H9 (cell line): ENCODE measurements around the gene DPH3. TPM values are rescaled to one million over a fixed set of nuclear protein-coding genes. Genes with fewer than 3 reads are reported as not detected.

ENCODE experiments used
- DNase-seq: peaks from one replicate; pipeline ENCODE4 v3.0.0-alpha.2; 2017
- H2AFZ ChIP-seq: one replicate; pipeline ENCODE4 v1.6.1; 2013; ENCODE audit warnings: mild to moderate bottlenecking, low read length, control low read depth, moderate library complexity
- H2AK5ac ChIP-seq: 2 replicates; pipeline ENCODE4 v1.6.1; 2013; ENCODE audit warnings: low read length, control low read depth, mixed read lengths; ENCODE audit not compliant: insufficient read length
- H2BK120ac ChIP-seq: one replicate; pipeline ENCODE4 v1.6.1; 2013; ENCODE audit warnings: low read depth, mild to moderate bottlenecking, low read length, control low read depth, inconsistent platforms; ENCODE audit not compliant: poor library complexity, severe bottlenecking
- H2BK12ac ChIP-seq: 2 replicates; pipeline ENCODE4 v1.6.1; 2013; ENCODE audit warnings: low read length, control low read depth, mixed read lengths, low read depth; ENCODE audit not compliant: insufficient read length
- H2BK15ac ChIP-seq: 2 replicates; pipeline ENCODE4 v1.6.1; 2013; ENCODE audit warnings: low read depth, low read length, control low read depth
- H2BK20ac ChIP-seq: one replicate; pipeline ENCODE4 v1.6.1; 2013; ENCODE audit warnings: low read depth, mild to moderate bottlenecking, low read length, control low read depth, inconsistent platforms; ENCODE audit not compliant: poor library complexity, severe bottlenecking
- H2BK5ac ChIP-seq: 2 replicates; pipeline ENCODE4 v1.6.1; 2013; ENCODE audit warnings: low read length, control low read depth, mixed read lengths; ENCODE audit not compliant: insufficient read length
- H3K14ac ChIP-seq: 2 replicates; pipeline ENCODE4 v1.6.1; 2013; ENCODE audit warnings: low read length, control low read depth; ENCODE audit not compliant: insufficient read depth
- H3K18ac ChIP-seq: 2 replicates; pipeline ENCODE4 v1.6.1; 2013; ENCODE audit warnings: low read depth, mild to moderate bottlenecking, mixed read lengths, low read length, control low read depth; ENCODE audit not compliant: insufficient read length
- H3K23ac ChIP-seq: 2 replicates; pipeline ENCODE4 v1.6.1; 2013; ENCODE audit warnings: low read length, control low read depth, mixed read lengths, low read depth; ENCODE audit not compliant: insufficient read length
- H3K23me2 ChIP-seq: 2 replicates; pipeline ENCODE4 v1.6.1; 2013; ENCODE audit warnings: low read depth, mild to moderate bottlenecking, mixed read lengths, low read length, control low read depth; ENCODE audit not compliant: insufficient read length, poor library complexity, severe bottlenecking
- H3K27ac ChIP-seq: 2 replicates; pipeline ENCODE4 v1.5.1; 2013; ENCODE audit warnings: low read length, control low read depth, mixed read lengths, low read depth; ENCODE audit not compliant: insufficient read length
- H3K27me3 ChIP-seq: 2 replicates; pipeline ENCODE4 v1.6.1; 2013; ENCODE audit warnings: low read length, control low read depth, inconsistent platforms; ENCODE audit not compliant: insufficient read depth
- H3K4ac ChIP-seq: 2 replicates; pipeline ENCODE4 v1.6.1; 2013; ENCODE audit warnings: low read depth, mild to moderate bottlenecking, control low read depth, inconsistent platforms, low read length, moderate library complexity
- H3K4me1 ChIP-seq: 2 replicates; pipeline ENCODE4 v1.6.1; 2013; ENCODE audit warnings: low read length, control low read depth, inconsistent platforms; ENCODE audit not compliant: insufficient read depth
- H3K4me2 ChIP-seq: 2 replicates; pipeline ENCODE4 v1.6.1; 2013; ENCODE audit warnings: low read length, control low read depth, mixed read lengths; ENCODE audit not compliant: insufficient read length, insufficient read depth
- H3K56ac ChIP-seq: 2 replicates; pipeline ENCODE4 v1.6.1; 2013; ENCODE audit warnings: low read depth, mild to moderate bottlenecking, mixed read lengths, low read length, control low read depth; ENCODE audit not compliant: insufficient read length
- H3K79me1 ChIP-seq: 2 replicates; pipeline ENCODE4 v1.6.1; 2013; ENCODE audit warnings: low read depth, mild to moderate bottlenecking, moderate library complexity, low read length, control low read depth, inconsistent platforms; ENCODE audit not compliant: insufficient read depth, poor library complexity, severe bottlenecking
- H3K79me2 ChIP-seq: 2 replicates; pipeline ENCODE4 v1.6.1; 2013; ENCODE audit warnings: low read length, control low read depth, inconsistent platforms; ENCODE audit not compliant: insufficient read depth
- H3K9ac ChIP-seq: 2 replicates; pipeline ENCODE4 v1.6.1; 2013; ENCODE audit warnings: low read length, control low read depth, mixed read lengths; ENCODE audit not compliant: insufficient read length; ENCODE audit errors: extremely low read depth
- H3K9me3 ChIP-seq: one replicate; pipeline ENCODE4 v1.6.1; 2013; ENCODE audit warnings: low read depth, low read length, inconsistent platforms; ENCODE audit not compliant: control insufficient read depth
- H3T11ph ChIP-seq: one replicate; pipeline ENCODE4 v1.6.1; 2013; ENCODE audit warnings: mild to moderate bottlenecking, low read length, control low read depth, inconsistent platforms
- H4K20me1 ChIP-seq: one replicate; pipeline ENCODE4 v1.6.1; 2013; ENCODE audit not compliant: control insufficient read depth, insufficient read length, insufficient read depth
- H4K5ac ChIP-seq: 2 replicates; pipeline ENCODE4 v1.6.1; 2013; ENCODE audit warnings: low read depth, mild to moderate bottlenecking, mixed read lengths, low read length, control low read depth; ENCODE audit not compliant: insufficient read length
- H4K8ac ChIP-seq: replicated peaks from 2 replicates; pipeline ENCODE4 v1.6.1; 2013; ENCODE audit warnings: low read length, control low read depth, mixed read lengths, low read depth; ENCODE audit not compliant: insufficient read length
- H4K91ac ChIP-seq: 2 replicates; pipeline ENCODE4 v1.6.1; 2013; ENCODE audit warnings: low read depth, mild to moderate bottlenecking, moderate library complexity, mixed read lengths, low read length, control low read depth; ENCODE audit not compliant: insufficient read length
- H3K27ac Mint-ChIP-seq, 3 experiments: 2 replicates in 2 of 3; 3 replicates in 1 of 3; pipeline ENCODE4 v1.8.0; 2020 to 2021; ENCODE audit warnings: mixed read lengths in 3 of 3, mild to moderate bottlenecking in 1 of 3, moderate library complexity in 1 of 3
- H3K27me3 Mint-ChIP-seq: 2 replicates; pipeline ENCODE4 v1.8.0; 2021; ENCODE audit warnings: low read depth, mild to moderate bottlenecking, moderate library complexity, mixed read lengths
- H3K36me3 Mint-ChIP-seq, 3 experiments: 2 replicates in 2 of 3; 3 replicates in 1 of 3; pipeline ENCODE4 v1.8.0; 2020 to 2021; ENCODE audit warnings: low read depth in 3 of 3, mixed read lengths in 3 of 3; ENCODE audit not compliant: insufficient read depth in 1 of 3
- H3K4me1 Mint-ChIP-seq, 2 experiments: 2 replicates each; pipeline ENCODE4 v1.8.0; 2020; ENCODE audit warnings: mixed read lengths in 2 of 2
- H3K4me3 Mint-ChIP-seq, 2 experiments: 2 replicates in 1 of 2; 3 replicates in 1 of 2; pipeline ENCODE4 v1.8.0; 2020 to 2021; ENCODE audit warnings: mild to moderate bottlenecking in 2 of 2, mixed read lengths in 2 of 2, moderate library complexity in 1 of 2
- H3K9me3 Mint-ChIP-seq, 2 experiments: 2 replicates in 1 of 2; 3 replicates in 1 of 2; pipeline ENCODE4 v1.8.0; 2020; ENCODE audit warnings: mild to moderate bottlenecking in 2 of 2, mixed read lengths in 2 of 2, moderate library complexity in 1 of 2
- WGBS: extraction: QIAGEN DNeasy Blood & Tissue Kit; methylation state at CpG from one replicate; pipeline ENCODE4 v1.1.7; 2013; ENCODE audit warnings: missing lambda C conversion rate, low lambda C conversion rate, mixed read lengths; ENCODE audit not compliant: insufficient read length; ENCODE audit errors: extremely low coverage; 5-methylcytosine and 5-hydroxymethylcytosine counted together
- total RNA-seq: library from RNA; stranded (reverse); gene quantifications from 2 replicates; pipeline ENCODE4 v1.2.1, GENCODE V29; 2021
- TF ChIP-seq, protein P1 (sequence below): fragments of 200-600 bp; sonication (generic); conservative IDR thresholded peaks from 3 replicates; pipeline ENCODE4 v1.8.0; 2021; ENCODE audit warnings: antibody characterized with exemption, mild to moderate bottlenecking

DPH3 gene
- total RNA-seq, 1 experiment from 2014 or later: 36.2 TPM

- H2BK12ac ChIP-seq: no peak overlapping the region
- H3K4me3 Mint-ChIP-seq: no peak overlapping the region
- H3K9me3 ChIP-seq: no peaks in the 10 kb centered on the region
- no peak overlapping the region for H3K9ac ChIP-seq
- H2BK20ac ChIP-seq: no peak overlapping the region
- no peak overlapping the region for H2BK5ac ChIP-seq
- no peak overlapping the region for H4K91ac ChIP-seq
- no peak overlapping the region for H2BK120ac ChIP-seq
- H3K23me2 ChIP-seq: peaks cover 7% of the 10 kb centered on the region
- no peak overlapping the region for H3K14ac ChIP-seq
- no peaks in the 10 kb centered on the region for H3K27me3 Mint-ChIP-seq
- no peak overlapping the region for H3T11ph ChIP-seq
- H3K27ac Mint-ChIP-seq: no peak overlapping the region
- H3K36me3 Mint-ChIP-seq: peaks cover 3 to 7% (median 7%) of the 10 kb centered on the region in 3 experiments; a peak in 5 of 7 replicates
- no peaks in the 10 kb centered on the region; a peak in 1 of 5 replicates for H3K9me3 Mint-ChIP-seq
- H4K20me1 ChIP-seq: no peaks in the 10 kb centered on the region
- H3K27me3 ChIP-seq: no peaks in the 10 kb centered on the region
- no peaks in the 10 kb centered on the region for H3K79me1 ChIP-seq
- no peaks in the 10 kb centered on the region for H3K4me1 ChIP-seq
- H3K23ac ChIP-seq: no peak overlapping the region
- H2AK5ac ChIP-seq: no peak overlapping the region
- H2AFZ ChIP-seq: no peak overlapping the region
- H3K18ac ChIP-seq: no peak overlapping the region
- no peak overlapping the region for H4K8ac ChIP-seq
- H2BK15ac ChIP-seq: no peak overlapping the region
- no CpG with 5 or more reads among the region's 4 CpGs for WGBS
- no peak overlapping the region for H4K5ac ChIP-seq
- peaks cover 19% of the 10 kb centered on the region; the same call in 1 of the 2 replicates for H3K79me2 ChIP-seq
- H3K4me2 ChIP-seq: no peak overlapping the region
- H3K4me1 Mint-ChIP-seq: peaks cover 12 to 17% of the 10 kb centered on the region in 2 experiments
- DNase-seq: no peak
- no peak overlapping the region for H3K27ac ChIP-seq
- H3K56ac ChIP-seq: no peak overlapping the region
- TF ChIP-seq, protein P1, sequence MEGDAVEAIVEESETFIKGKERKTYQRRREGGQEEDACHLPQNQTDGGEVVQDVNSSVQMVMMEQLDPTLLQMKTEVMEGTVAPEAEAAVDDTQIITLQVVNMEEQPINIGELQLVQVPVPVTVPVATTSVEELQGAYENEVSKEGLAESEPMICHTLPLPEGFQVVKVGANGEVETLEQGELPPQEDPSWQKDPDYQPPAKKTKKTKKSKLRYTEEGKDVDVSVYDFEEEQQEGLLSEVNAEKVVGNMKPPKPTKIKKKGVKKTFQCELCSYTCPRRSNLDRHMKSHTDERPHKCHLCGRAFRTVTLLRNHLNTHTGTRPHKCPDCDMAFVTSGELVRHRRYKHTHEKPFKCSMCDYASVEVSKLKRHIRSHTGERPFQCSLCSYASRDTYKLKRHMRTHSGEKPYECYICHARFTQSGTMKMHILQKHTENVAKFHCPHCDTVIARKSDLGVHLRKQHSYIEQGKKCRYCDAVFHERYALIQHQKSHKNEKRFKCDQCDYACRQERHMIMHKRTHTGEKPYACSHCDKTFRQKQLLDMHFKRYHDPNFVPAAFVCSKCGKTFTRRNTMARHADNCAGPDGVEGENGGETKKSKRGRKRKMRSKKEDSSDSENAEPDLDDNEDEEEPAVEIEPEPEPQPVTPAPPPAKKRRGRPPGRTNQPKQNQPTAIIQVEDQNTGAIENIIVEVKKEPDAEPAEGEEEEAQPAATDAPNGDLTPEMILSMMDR: no peak
- H3K4ac ChIP-seq: no peak overlapping the region
Measured at GRCh38 chr3:16262174-16262573, 2.6 kb downstream of the DPH3 start.
